Astrocyte of the cerebellum (primary cell): ENCODE results near the gene ASH1L.
A peak's percentile ranks its signal among the peaks of the same experiment; 100 is the strongest.
"Not testable (repeated sequence)": the region's sequence is repeated elsewhere in the genome, so short reads cannot be mapped to it uniquely, and the experiment has no call there.

Experiments used
- DNase-seq: peaks from one replicate; pipeline ENCODE4 v3.0.0-alpha.2; 2011; ENCODE audit warnings: low read depth
- H3K4me3 ChIP-seq: 2 replicates; pipeline ENCODE4 v1.5.1; 2011; ENCODE audit warnings: mild to moderate bottlenecking, low read depth, low read length, moderate library complexity
- CTCF ChIP-seq: IDR thresholded peaks from 2 replicates; pipeline ENCODE4 v1.5.1; 2012; ENCODE audit warnings: low read length, low read depth, moderate library complexity, mild to moderate bottlenecking; ENCODE audit errors: missing control alignments
- in situ Hi-C: cut with HindIII; loops from 2 replicates; pipeline ENCODE4 v1.10.0; 2017; ENCODE audit warnings: low sequenced_read_pairs

The ASH1L gene

GRCh38 chr1:155596864-155597263, 34.3 kb upstream of the ASH1L start:
- DNase-seq = no peak
- H3K4me3 ChIP-seq = no peak overlapping the region
- no peak for TF ChIP-seq CTCF
- in situ Hi-C loops = no loop called here

- H3K4me3 ChIP-seq, DNase-seq, in situ Hi-C loops: not testable (repeated sequence)
These were observed 33.4 kb upstream of the ASH1L start for GRCh38 chr1:155595877-155596474.

GRCh38 chr1:155591770-155592169, 29.2 kb upstream of the ASH1L start:
- DNase-seq = peak; percentile 48
- no peak overlapping the region for H3K4me3 ChIP-seq
- TF ChIP-seq CTCF = peak; percentile 44
- in situ Hi-C loops = no loop called here

DNA sequence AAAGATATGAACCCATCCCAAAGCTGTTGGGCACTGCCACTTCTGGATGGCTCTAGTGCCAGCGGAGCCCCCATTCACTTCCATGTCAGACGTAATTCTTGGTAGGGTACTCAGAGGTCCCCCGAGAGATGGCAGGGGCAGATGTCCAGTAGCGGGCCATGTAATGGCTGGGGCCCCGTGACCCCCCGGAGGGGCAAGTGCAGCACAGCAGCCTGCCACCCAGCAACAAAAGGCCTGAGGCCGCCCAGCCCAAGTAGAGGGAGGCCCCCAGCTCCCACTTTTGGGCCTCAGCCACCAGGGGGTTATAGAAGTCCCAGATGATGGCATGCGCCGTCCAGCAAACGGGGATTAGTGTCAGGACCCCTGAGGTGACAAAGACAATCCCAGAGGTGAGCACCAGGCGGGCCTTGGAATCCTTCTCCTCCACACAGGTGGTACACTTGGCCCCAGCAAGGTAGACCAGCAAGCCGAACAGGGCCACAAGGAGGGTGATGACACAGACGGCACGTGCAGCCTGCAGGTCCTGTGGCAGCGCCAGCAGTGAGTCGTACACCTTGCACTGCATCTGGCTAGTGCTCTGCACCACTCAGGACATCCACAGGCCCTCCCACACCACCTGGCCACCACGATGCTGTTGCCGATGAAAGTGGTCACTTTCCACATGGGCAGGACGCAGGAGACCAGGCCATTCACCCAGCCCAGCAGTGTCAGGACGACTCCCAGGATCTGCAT, 28.1 kb upstream of the ASH1L start:
- in situ Hi-C loops, H3K4me3 ChIP-seq, DNase-seq: not testable (repeated sequence)

DNA sequence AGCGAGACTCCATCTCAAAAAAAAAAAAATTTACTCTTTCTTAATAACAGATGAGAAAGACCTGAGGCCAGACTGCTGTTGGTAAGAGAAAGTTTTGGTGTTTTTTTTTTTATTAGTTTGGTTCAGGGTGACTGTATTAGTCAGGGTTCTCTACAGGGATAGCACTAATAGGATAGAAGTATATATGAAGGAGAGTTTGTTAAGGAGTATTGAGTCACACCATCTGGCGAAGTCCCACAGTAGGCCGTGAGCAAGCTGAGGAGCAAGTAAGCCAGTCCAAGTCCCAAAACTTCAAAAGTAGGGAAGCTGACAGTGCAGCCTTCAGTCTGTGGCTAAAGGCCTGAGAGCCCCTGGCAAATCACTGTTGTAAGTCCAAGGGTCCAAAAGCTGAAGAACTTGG, 26.7 kb upstream of the ASH1L start:
- DNase-seq, H3K4me3 ChIP-seq, in situ Hi-C loops: not testable (repeated sequence)

DNA sequence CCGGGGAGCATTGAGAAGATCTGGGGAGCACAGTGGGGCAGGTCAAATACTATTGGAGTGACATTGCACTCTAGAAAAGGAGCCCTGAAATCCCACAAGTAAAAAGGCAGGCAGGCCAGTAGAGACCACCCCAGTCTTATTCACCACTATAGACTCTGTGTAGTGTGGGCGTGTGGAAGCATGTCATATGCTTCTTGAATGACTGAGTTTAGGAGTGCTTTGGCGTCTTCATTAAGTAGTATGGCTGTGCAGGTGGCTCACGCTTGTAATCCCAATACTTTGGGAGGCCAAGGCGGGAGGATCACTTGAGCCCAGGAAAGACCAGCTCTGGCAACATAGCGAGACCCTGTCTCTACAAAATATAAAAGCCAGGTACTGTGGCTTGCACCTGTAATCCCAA, 21.2 kb upstream of the ASH1L start:
- H3K4me3 ChIP-seq, in situ Hi-C loops, DNase-seq: not testable (repeated sequence)

- in situ Hi-C loops, H3K4me3 ChIP-seq, DNase-seq: not testable (repeated sequence)
These were observed 13.0 kb upstream of the ASH1L start for GRCh38 chr1:155575608-155576007.

DNA sequence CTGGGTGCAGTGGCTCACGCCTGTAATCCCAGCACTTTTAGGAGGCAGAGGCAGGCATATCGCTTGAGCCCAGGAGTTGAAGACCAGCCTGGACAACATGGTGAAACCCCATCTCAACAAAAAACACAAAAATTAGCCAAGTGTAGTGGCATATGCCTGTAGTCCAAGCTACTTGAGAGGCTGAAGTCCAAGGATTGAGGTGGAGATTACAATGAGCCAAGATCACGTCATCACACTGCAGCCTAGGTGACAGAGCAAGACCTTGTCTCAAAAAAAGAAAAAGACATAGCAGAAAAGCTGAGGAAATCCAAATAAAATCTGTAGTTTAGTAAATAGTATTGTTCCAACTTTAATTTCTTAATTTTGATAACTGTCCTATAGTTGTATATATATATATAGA, 11.5 kb upstream of the ASH1L start:
- no peak overlapping the region for H3K4me3 ChIP-seq
- in situ Hi-C loops = no loop called here
- no peak for TF ChIP-seq CTCF
- DNase-seq = no peak

DNA sequence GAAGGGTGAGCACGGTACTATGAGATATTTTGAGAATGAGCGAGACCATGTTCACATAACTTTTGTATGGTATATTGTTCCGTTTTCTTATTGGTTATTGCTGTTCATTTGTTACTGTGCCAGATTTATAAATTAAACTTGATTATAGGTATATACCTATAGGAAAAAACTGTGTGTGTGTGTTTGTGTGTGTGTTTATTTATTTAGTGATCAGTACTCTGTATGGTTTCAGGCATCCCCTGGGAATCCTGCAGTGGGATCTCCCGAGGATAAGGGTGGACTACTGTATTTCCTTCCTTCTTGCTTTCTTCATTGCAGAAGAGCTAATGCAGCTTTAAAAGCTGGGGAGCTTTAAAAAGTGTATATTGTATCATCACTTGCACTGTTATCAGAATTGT, 8.0 kb upstream of the ASH1L start:
- DNase-seq = no peak
- in situ Hi-C loops = no loop called here
- H3K4me3 ChIP-seq = no peak overlapping the region
- TF ChIP-seq CTCF = no peak
